ENCODE data around the gene TRABD2B. TPM values are rescaled to one million over a fixed set of nuclear protein-coding genes. Genes with fewer than 3 reads are reported as not detected.

The TRABD2B gene
- total RNA-seq, 4 donors from 2014 or later = 0.16 to 1.5 (median 0.55) TPM

- TF ChIP-seq CTCF (IDR thresholded peaks at IDR 0.05; ENCODE audit: low read depth) = no peak
Observed at GRCh38 chr1:48006264-48006663, 9.1 kb upstream of the TRABD2B start.

GRCh38 chr1:48005253-48006117 lies 8.3 kb upstream of the TRABD2B start:
- TF ChIP-seq CTCF (IDR thresholded peaks at IDR 0.05; ENCODE audit: low read depth) = no peak

- TF ChIP-seq CTCF (IDR thresholded peaks at IDR 0.05; ENCODE audit: low read depth) = no peak
Observed at GRCh38 chr1:48003741-48004531, 6.8 kb upstream of the TRABD2B start.

GRCh38 chr1:48002142-48002541 lies 5.0 kb upstream of the TRABD2B start:
- TF ChIP-seq CTCF (IDR thresholded peaks at IDR 0.05; ENCODE audit: low read depth) = no peak

GRCh38 chr1:48001696-48002095 lies 4.5 kb upstream of the TRABD2B start:
- no peak for TF ChIP-seq CTCF (IDR thresholded peaks at IDR 0.05; ENCODE audit: low read depth)

- TF ChIP-seq CTCF (IDR thresholded peaks at IDR 0.05; ENCODE audit: low read depth) = no peak
Observed at GRCh38 chr1:48000883-48001282, 3.7 kb upstream of the TRABD2B start.

- no peak for TF ChIP-seq CTCF (IDR thresholded peaks at IDR 0.05; ENCODE audit: low read depth)
Observed at GRCh38 chr1:47999097-47999496, 1.9 kb upstream of the TRABD2B start.
